ENCODE measurements around the gene CEP55.

The CEP55 gene

DNA sequence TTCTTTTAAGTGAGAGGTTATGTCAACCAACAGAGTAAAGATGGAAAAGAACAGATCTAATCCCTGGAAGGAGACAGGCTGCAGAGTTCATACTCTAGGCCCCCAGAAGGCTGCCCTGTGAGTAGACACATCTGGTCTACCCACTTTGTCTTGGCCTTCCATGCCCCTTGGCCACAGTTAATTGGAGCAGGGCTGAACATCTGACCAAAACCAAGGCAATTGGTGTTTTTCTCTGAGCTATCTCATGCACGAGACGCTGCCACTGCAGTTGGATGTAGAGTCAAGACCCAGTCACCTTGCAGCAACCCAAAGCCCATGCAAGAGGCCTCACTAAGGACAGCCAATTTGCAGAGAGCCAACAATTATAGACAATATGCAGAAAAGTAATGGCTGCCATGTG is 23.3 kb upstream of the CEP55 start:
- no peaks in the 10 kb centered on the region for H3K79me2 ChIP-seq (ENCODE audit: low read length)
- H4K20me1 ChIP-seq (ENCODE audit: insufficient read depth, low read length): no peaks in the 10 kb centered on the region
- H3K9me3 ChIP-seq (replicated peaks; ENCODE audit: insufficient read depth, low read length): no peaks in the 10 kb centered on the region
- H3K36me3 ChIP-seq (replicated peaks; ENCODE audit: insufficient read depth, low read length): no peaks in the 10 kb centered on the region
- no peaks in the 10 kb centered on the region for H3K9me2 ChIP-seq (replicated peaks; ENCODE audit: insufficient read depth, low read length)
- no peak overlapping the region for H3K9ac ChIP-seq (ENCODE audit: low read length)
- no peak overlapping the region for H3K4me2 ChIP-seq (ENCODE audit: low read depth, low read length)
- no peak overlapping the region for H2AFZ ChIP-seq (ENCODE audit: low read length)
- no peaks in the 10 kb centered on the region for H3K27me3 ChIP-seq (replicated peaks; ENCODE audit: insufficient read depth, low read length)
- no peak overlapping the region for H3K4me3 ChIP-seq (ENCODE audit: low read length)
- DNase-seq: no peak
- no peak overlapping the region for H3K27ac ChIP-seq (ENCODE audit: low read length)
- no peak for TF ChIP-seq EZH2phosphoT487 (IDR thresholded peaks at IDR 0.05; ENCODE audit: low read length)
- TF ChIP-seq EZH2 (optimal IDR thresholded peaks at IDR 0.05; ENCODE audit: low read depth, low read length): no peak
- TF ChIP-seq, protein P1, sequence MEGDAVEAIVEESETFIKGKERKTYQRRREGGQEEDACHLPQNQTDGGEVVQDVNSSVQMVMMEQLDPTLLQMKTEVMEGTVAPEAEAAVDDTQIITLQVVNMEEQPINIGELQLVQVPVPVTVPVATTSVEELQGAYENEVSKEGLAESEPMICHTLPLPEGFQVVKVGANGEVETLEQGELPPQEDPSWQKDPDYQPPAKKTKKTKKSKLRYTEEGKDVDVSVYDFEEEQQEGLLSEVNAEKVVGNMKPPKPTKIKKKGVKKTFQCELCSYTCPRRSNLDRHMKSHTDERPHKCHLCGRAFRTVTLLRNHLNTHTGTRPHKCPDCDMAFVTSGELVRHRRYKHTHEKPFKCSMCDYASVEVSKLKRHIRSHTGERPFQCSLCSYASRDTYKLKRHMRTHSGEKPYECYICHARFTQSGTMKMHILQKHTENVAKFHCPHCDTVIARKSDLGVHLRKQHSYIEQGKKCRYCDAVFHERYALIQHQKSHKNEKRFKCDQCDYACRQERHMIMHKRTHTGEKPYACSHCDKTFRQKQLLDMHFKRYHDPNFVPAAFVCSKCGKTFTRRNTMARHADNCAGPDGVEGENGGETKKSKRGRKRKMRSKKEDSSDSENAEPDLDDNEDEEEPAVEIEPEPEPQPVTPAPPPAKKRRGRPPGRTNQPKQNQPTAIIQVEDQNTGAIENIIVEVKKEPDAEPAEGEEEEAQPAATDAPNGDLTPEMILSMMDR (IDR thresholded peaks at IDR 0.05; ENCODE audit: low read length): no peak
- no peaks in the 10 kb centered on the region for H3K4me1 ChIP-seq (ENCODE audit: low read length)
- H3F3A ChIP-seq (ENCODE audit: insufficient read depth, low read length): no peaks in the 10 kb centered on the region

DNA sequence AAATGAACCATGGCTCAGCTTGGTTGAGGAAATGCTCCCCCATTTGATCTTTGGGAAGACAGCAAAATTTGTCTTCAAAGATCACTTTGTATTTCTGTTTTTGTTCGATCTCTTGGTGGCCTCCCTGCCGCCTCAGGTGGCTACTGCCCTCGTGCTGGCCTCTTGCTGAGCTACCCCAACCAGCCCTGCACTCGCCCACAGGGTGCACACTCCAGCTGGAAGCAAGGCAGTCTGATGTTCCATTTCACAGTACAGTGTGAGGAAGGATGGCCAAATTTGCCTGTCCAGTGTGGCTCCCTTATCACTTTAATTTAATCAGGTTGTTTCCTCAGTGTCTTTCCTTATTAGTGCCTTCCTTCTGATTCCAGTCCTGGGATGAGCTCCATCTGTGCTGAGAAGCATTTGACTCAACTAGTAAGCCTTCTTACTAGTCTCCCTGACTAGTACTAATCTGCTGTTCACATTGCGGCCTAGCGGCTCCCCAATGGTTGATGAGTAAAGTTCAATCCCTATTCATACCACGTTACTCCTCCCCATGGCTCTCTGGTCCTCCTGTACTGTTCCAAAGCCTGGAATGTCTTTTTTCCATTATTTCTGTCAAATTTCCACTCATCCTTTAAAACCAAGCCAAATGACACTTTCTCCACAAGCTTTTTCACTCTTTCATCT is 22.5 kb upstream of the CEP55 start:
- H3K4me2 ChIP-seq (ENCODE audit: low read depth, low read length): no peak overlapping the region

DNA sequence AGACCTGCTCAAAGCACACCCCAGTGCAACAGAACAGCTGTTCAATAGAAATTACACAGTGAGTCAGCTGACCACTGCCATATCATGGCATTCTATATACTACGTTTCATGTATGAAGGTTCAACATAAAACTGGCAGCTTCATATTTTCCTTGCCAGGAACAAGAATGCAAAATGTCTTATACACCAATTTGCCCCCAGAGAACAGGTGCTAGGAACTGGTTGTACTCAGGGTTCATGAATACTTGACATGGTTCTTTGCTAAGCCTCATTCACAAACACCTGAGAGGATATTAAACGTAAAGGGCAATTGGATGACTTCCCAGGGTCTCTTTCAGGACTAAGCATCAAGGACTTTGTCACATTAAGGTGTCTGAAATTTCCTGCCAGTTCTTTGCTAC is 21.2 kb upstream of the CEP55 start:
- Histone ChIP-seq H3K27me3 (replicated peaks; ENCODE audit: insufficient read depth, low read length) (no peaks in the 10 kb centered on the region), H3K9me2 (replicated peaks; ENCODE audit: insufficient read depth, low read length) (no peaks in the 10 kb centered on the region), H3K9me3 (replicated peaks; ENCODE audit: insufficient read depth, low read length) (no peaks in the 10 kb centered on the region), H3K4me3 (ENCODE audit: low read length) (no peak overlapping the region), H3K4me1 (ENCODE audit: low read length) (no peaks in the 10 kb centered on the region), H3K79me2 (ENCODE audit: low read length) (no peaks in the 10 kb centered on the region), H3K36me3 (replicated peaks; ENCODE audit: insufficient read depth, low read length) (no peaks in the 10 kb centered on the region), H3K27ac (ENCODE audit: low read length) (no peak overlapping the region), H3K4me2 (ENCODE audit: low read depth, low read length) (no peak overlapping the region), H4K20me1 (ENCODE audit: insufficient read depth, low read length) (no peaks in the 10 kb centered on the region), H3F3A (ENCODE audit: insufficient read depth, low read length) (no peaks in the 10 kb centered on the region), H2AFZ (ENCODE audit: low read length) (no peak overlapping the region), H3K9ac (ENCODE audit: low read length) (no peak overlapping the region)
- no peak for DNase-seq
- no peak for TF ChIP-seq EZH2 (optimal IDR thresholded peaks at IDR 0.05; ENCODE audit: low read depth, low read length)
- no peak for TF ChIP-seq EZH2phosphoT487 (IDR thresholded peaks at IDR 0.05; ENCODE audit: low read length)
- TF ChIP-seq, protein P1 (IDR thresholded peaks at IDR 0.05; ENCODE audit: low read length): no peak

More for the DNA sequence above, 22.5 kb upstream of the CEP55 start:
- Histone ChIP-seq H3K79me2 (ENCODE audit: low read length) (no peaks in the 10 kb centered on the region), H3F3A (ENCODE audit: insufficient read depth, low read length) (no peaks in the 10 kb centered on the region), H3K36me3 (replicated peaks; ENCODE audit: insufficient read depth, low read length) (no peaks in the 10 kb centered on the region), H3K9me2 (replicated peaks; ENCODE audit: insufficient read depth, low read length) (no peaks in the 10 kb centered on the region), H3K27me3 (replicated peaks; ENCODE audit: insufficient read depth, low read length) (no peaks in the 10 kb centered on the region), H3K9me3 (replicated peaks; ENCODE audit: insufficient read depth, low read length) (no peaks in the 10 kb centered on the region), H3K9ac (ENCODE audit: low read length) (no peak overlapping the region), H3K27ac (ENCODE audit: low read length) (no peak overlapping the region), H2AFZ (ENCODE audit: low read length) (no peak overlapping the region), H3K4me3 (ENCODE audit: low read length) (no peak overlapping the region), H4K20me1 (ENCODE audit: insufficient read depth, low read length) (no peaks in the 10 kb centered on the region), H3K4me1 (ENCODE audit: low read length) (no peaks in the 10 kb centered on the region)
- DNase-seq: no peak
- TF ChIP-seq, protein P1 (IDR thresholded peaks at IDR 0.05; ENCODE audit: low read length): no peak
- TF ChIP-seq EZH2phosphoT487 (IDR thresholded peaks at IDR 0.05; ENCODE audit: low read length): no peak
- TF ChIP-seq EZH2 (optimal IDR thresholded peaks at IDR 0.05; ENCODE audit: low read depth, low read length): no peak

Data from MM.1S (cell line).